Body of pancreas (tissue), 4 donors: ENCODE results near the gene KLHL29. TPM values are rescaled to one million over a fixed set of nuclear protein-coding genes. Genes with fewer than 3 reads are reported as not detected.

Experiments used
- ATAC-seq: fragments of 150-250 bp; one replicate; pipeline ENCODE4 v1.9.1; 2016
- DNase-seq, 4 donors: peaks; one replicate each; pipeline ENCODE4 v3.0.0-alpha.2; 2019
- H3K27ac ChIP-seq, 4 donors: fragments of 200-600 bp; sonication (generic); 1 replicate in 3 of 4; 2 replicates in 1 of 4; pipeline versions ENCODE4 v1.5.1 to v1.6.1; 2016 to 2019; ENCODE audit warnings: mild to moderate bottlenecking in 1 of 4, mixed read lengths in 1 of 4, moderate library complexity in 1 of 4
- H3K27me3 ChIP-seq, 2 donors: fragments of 200-600 bp; sonication (generic); one replicate each; pipeline ENCODE4 v1.6.0; 2016; ENCODE audit warnings: mild to moderate bottlenecking in 1 of 2
- H3K36me3 ChIP-seq, 2 donors: fragments of 200-600 bp; sonication (generic); replicated peaks in 1 of 2; 2 replicates each; pipeline ENCODE4 v1.5.1; 2016; ENCODE audit warnings: low read depth in 2 of 2; ENCODE audit not compliant: insufficient read depth in 1 of 2
- H3K4me1 ChIP-seq: fragments of 200-600 bp; sonication (generic); one replicate; pipeline ENCODE4 v1.6.0; 2016
- H3K4me3 ChIP-seq, 2 donors: fragments of 200-600 bp; sonication (generic); 1 replicate in 1 of 2; 2 replicates in 1 of 2; pipeline ENCODE4 v1.5.1; 2016 to 2019
- H3K9me3 ChIP-seq, 3 donors: fragments of 200-600 bp; sonication (generic); 1 replicate in 2 of 3; 2 replicates in 1 of 3; pipeline ENCODE4 v1.5.1; 2016
- POLR2A ChIP-seq, 3 donors: fragments of 450-650 bp; IDR thresholded peaks; one replicate each; pipeline ENCODE4 v1.6.1; 2016; ENCODE audit warnings: antibody characterized with exemption in 3 of 3, mild to moderate bottlenecking in 2 of 3
- WGBS, 2 donors: methylation state at CpG; one replicate each; pipeline ENCODE4 v1.1.5; 2017; 5-methylcytosine and 5-hydroxymethylcytosine counted together
- intact Hi-C: fragments of 100-400 bp; cut with DNase I; formaldehyde crosslinking; loops from one replicate; pipeline ENCODE4 v1.15.1; 2023
- total RNA-seq, 2 donors: library from RNA; depleted of rRNA; stranded (reverse); fragments of >200 nt; gene quantifications; one replicate each; pipeline ENCODE4 v1.1.0, GENCODE V29; 2016
- TF ChIP-seq, protein P1 (sequence below), 7 experiments: fragments of 450-650 bp in 4 of 7; fragments of 200-600 bp in 3 of 7; sonication (generic) in 3 of 7; IDR thresholded peaks; one replicate each; pipeline ENCODE4 v1.5.1; 2016 to 2019; ENCODE audit warnings: antibody characterized with exemption in 7 of 7

The KLHL29 gene
- total RNA-seq, 2 donors from 2014 or later = 4.0 to 4.4 TPM

DNA sequence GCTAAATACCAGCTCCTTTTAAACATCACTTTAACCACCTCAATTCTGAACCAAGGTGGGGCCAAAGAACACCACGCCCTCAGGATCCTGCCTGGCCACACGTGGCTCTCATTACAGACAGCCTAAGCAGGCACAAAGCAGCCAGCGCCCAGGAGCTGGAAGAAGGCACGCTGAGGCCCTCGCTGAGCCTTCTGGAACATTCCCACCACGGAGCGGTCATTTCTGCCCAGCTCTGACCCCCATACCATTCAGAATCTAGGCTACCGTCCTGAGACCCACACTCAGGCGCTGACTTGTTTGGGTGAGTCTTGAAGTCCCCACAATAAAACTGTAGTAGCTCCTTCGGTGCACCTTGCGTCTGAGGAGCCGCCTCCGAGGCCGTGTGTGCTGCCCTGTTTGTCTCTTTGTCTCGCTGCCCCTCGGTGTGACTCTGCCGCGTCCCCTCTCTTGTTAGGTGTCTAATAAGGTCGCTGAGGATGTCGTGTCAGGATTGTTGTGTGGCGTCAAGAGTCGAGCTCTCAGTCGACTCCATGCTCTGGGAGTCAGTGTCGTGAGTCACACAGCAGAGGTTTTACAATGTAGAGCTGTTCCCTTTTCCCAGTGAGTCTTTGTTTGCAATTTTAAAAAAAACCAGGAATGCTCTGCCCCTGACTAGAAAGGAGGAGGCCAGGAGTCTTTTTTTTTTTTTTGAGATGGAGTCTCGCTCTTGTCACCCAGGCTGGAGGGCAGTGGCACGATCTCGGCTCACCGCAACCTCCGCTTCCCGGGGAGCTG lies 242.4 kb downstream of the KLHL29 start:
- WGBS, 2 donors = 72 to 80% methylated on average over 24 to 30 of the region's 30 CpGs
- H3K4me1 ChIP-seq = no peaks in the 10 kb centered on the region
- ATAC-seq = no peak
- no peaks in the 10 kb centered on the region for H3K27me3 ChIP-seq
- intact Hi-C loops = no loop called here
- TF ChIP-seq, protein P1, sequence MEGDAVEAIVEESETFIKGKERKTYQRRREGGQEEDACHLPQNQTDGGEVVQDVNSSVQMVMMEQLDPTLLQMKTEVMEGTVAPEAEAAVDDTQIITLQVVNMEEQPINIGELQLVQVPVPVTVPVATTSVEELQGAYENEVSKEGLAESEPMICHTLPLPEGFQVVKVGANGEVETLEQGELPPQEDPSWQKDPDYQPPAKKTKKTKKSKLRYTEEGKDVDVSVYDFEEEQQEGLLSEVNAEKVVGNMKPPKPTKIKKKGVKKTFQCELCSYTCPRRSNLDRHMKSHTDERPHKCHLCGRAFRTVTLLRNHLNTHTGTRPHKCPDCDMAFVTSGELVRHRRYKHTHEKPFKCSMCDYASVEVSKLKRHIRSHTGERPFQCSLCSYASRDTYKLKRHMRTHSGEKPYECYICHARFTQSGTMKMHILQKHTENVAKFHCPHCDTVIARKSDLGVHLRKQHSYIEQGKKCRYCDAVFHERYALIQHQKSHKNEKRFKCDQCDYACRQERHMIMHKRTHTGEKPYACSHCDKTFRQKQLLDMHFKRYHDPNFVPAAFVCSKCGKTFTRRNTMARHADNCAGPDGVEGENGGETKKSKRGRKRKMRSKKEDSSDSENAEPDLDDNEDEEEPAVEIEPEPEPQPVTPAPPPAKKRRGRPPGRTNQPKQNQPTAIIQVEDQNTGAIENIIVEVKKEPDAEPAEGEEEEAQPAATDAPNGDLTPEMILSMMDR (IDR thresholded peaks at IDR 0.05) = no peak
- no peak for TF ChIP-seq POLR2A (IDR thresholded peaks at IDR 0.05)
- no peaks in the 10 kb centered on the region for H3K9me3 ChIP-seq
- DNase-seq = no peak
- H3K4me3 ChIP-seq = no peak overlapping the region
- no peaks in the 10 kb centered on the region for H3K36me3 ChIP-seq
- no peak overlapping the region for H3K27ac ChIP-seq

DNA sequence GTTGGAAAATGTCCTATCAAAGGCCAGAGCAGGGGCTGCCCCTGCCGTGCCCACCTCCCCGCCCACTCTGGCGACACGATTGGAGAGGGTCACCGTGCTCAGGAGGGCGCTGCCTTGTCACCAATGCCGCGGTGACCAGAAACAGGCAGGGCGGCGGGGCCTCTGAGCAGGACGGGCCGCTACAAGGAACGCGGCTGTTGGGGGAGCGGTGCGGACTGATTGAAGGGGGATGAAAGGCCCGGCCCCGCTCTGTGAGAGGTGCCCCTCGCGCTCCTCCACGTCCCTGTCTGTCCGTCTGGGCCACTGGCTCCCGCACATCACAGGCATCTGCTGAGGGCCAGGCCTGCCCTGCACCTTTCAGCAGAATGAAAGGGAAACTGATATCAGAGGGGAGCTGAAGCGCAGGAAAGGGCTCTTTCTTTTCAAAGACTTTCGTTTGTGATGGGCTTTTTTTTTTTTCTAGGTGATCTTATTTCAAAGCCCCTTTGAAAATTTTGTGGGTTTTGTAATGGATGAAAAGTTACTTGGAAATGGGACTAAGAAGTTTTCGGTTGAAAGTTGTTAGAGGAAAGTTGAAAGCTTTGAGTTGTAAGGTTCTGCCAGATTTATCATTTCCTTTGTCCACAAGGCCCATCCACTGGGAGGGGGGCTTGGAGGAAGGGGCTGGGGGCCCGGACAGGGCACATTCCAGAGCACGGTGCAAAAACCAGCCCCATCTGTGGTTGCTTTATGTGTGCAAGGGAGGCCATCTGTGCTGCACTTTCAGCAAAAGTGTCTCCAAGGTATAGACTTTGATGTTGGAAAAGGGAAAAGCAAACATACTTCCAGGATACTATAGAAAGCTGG lies 244.2 kb downstream of the KLHL29 start:
- H3K4me3 ChIP-seq = no peak overlapping the region

GRCh38 chr2:23629772-23630480 lies 244.9 kb downstream of the KLHL29 start:
- no peaks in the 10 kb centered on the region for H3K27me3 ChIP-seq
- H3K4me3 ChIP-seq = no peak overlapping the region
- no peaks in the 10 kb centered on the region for H3K36me3 ChIP-seq
- ATAC-seq (no peak), DNase-seq (no peak)
- WGBS, 2 donors = 68 to 84% methylated on average over 15 to 16 of the region's 16 CpGs
- intact Hi-C loops = no loop called here
- H3K27ac ChIP-seq = no peak overlapping the region
- no peaks in the 10 kb centered on the region for H3K4me1 ChIP-seq
- no peaks in the 10 kb centered on the region for H3K9me3 ChIP-seq
- TF ChIP-seq, protein P1 (IDR thresholded peaks at IDR 0.05) = no peak
- no peak for TF ChIP-seq POLR2A (IDR thresholded peaks at IDR 0.05)

More for the DNA sequence above, 244.2 kb downstream of the KLHL29 start:
- WGBS, 2 donors = 78 to 80% methylated on average over 27 to 28 of the region's 28 CpGs
- no peaks in the 10 kb centered on the region for H3K9me3 ChIP-seq
- no peaks in the 10 kb centered on the region for H3K36me3 ChIP-seq
- DNase-seq = no peak
- H3K27me3 ChIP-seq = no peaks in the 10 kb centered on the region
- TF ChIP-seq, protein P1 (IDR thresholded peaks at IDR 0.05) = no peak
- no peak for TF ChIP-seq POLR2A (IDR thresholded peaks at IDR 0.05)
- H3K4me1 ChIP-seq = no peaks in the 10 kb centered on the region
- intact Hi-C loops = no loop called here
- no peak for ATAC-seq
- H3K27ac ChIP-seq = no peak overlapping the region

GRCh38 chr2:23630961-23631360 lies 246.0 kb downstream of the KLHL29 start:
- no peaks in the 10 kb centered on the region for H3K27me3 ChIP-seq
- H3K27ac ChIP-seq = no peak overlapping the region
- no peak overlapping the region for H3K4me3 ChIP-seq
- no peaks in the 10 kb centered on the region for H3K9me3 ChIP-seq
- no peaks in the 10 kb centered on the region for H3K36me3 ChIP-seq
- no peak for ATAC-seq
- WGBS, 2 donors = 73 to 83% methylated on average over 7 of the region's 7 CpGs
- DNase-seq = no peak
- intact Hi-C loops = no loop called here
- no peak for TF ChIP-seq POLR2A (IDR thresholded peaks at IDR 0.05)
- TF ChIP-seq, protein P1 (IDR thresholded peaks at IDR 0.05) = no peak
- no peaks in the 10 kb centered on the region for H3K4me1 ChIP-seq
